ENCODE data around the gene SEPTIN11.

GRCh38 chr4:76926841-76927240 lies 22.7 kb upstream of the SEPTIN11 start:
- TF ChIP-seq CTCF (IDR thresholded peaks at IDR 0.05), result no peak
- no peak for TF ChIP-seq POLR2A (IDR thresholded peaks at IDR 0.05; ENCODE audit: low read depth)
- TF ChIP-seq EP300 (IDR thresholded peaks at IDR 0.05), result no peak
- no peak for TF ChIP-seq POLR2AphosphoS5 (IDR thresholded peaks at IDR 0.05)
